ENCODE measurements around the gene ADCY5.
A peak's percentile ranks its signal among the peaks of the same experiment; 100 is the strongest.

The ADCY5 gene

GRCh38 chr3:123449997-123450604 is 1.2 kb upstream of the ADCY5 start:
- no peak overlapping the region for H3K27ac ChIP-seq
- peak overlapping the region in 10 of 11 experiments; percentile 51 to 76 (median 66); a peak in 19 of 22 replicates for H3K9ac ChIP-seq
- no peak for TF ChIP-seq Cebpa-rat (IDR thresholded peaks at IDR 0.05)
- H3K9me3 ChIP-seq (replicated peaks in 1 of 11) = peaks cover 0 to 15% (median 5%) of the 10 kb centered on the region in 11 experiments; a peak in 8 of 22 replicates
- no peaks in the 10 kb centered on the region for H3K36me3 ChIP-seq
- H3K4me1 ChIP-seq = peaks cover 0 to 18% (median 6%) of the 10 kb centered on the region in 10 experiments; a peak in 10 of 20 replicates
- H3K4me2 ChIP-seq = peak overlapping the region; percentile 95 to 100 (median 99)
- H3K27me3 ChIP-seq = peaks cover 53 to 67% (median 62%) of the 10 kb centered on the region in 11 experiments
- H3K4me3 ChIP-seq = peak overlapping the region; percentile 58 to 73 (median 68)
- peaks cover 0 to 12% (median 0%) of the 10 kb centered on the region in 11 experiments; a peak in 4 of 22 replicates for H4K20me1 ChIP-seq

- Histone ChIP-seq H3K36me3 (no peaks in the 10 kb centered on the region), H3K9ac (peak overlapping the region; percentile 40 to 76 (median 66); a peak in 21 of 22 replicates), H3K4me3 (peak overlapping the region; percentile 58 to 73 (median 68)), H3K4me1 (peaks cover 0 to 18% (median 6%) of the 10 kb centered on the region in 10 experiments; a peak in 10 of 20 replicates), H4K20me1 (peaks cover 0 to 12% (median 0%) of the 10 kb centered on the region in 11 experiments; a peak in 4 of 22 replicates), H3K4me2 (peak overlapping the region; percentile 95 to 100 (median 99)), H3K27me3 (peaks cover 53 to 72% (median 62%) of the 10 kb centered on the region in 11 experiments), H3K9me3 (replicated peaks in 1 of 11) (peaks cover 0 to 15% (median 5%) of the 10 kb centered on the region in 11 experiments; a peak in 8 of 22 replicates), H3K27ac (no peak overlapping the region)
- no peak for TF ChIP-seq Cebpa-rat (IDR thresholded peaks at IDR 0.05)
Measured at GRCh38 chr3:123449102-123449996, 459 bp upstream of the ADCY5 start.

GRCh38 chr3:123447749-123448517 is 957 bp downstream of the ADCY5 start:
- Histone ChIP-seq H3K4me2 (peak overlapping the region in 9 of 11 experiments; percentile 95 to 100 (median 99); a peak in 16 of 22 replicates), H3K4me3 (peak overlapping the region in 7 of 10 experiments; percentile 17 to 73 (median 68); a peak in 5 of 20 replicates), H4K20me1 (peaks cover 0 to 12% (median 0%) of the 10 kb centered on the region in 11 experiments; a peak in 4 of 22 replicates), H3K9me3 (replicated peaks in 1 of 11) (peaks cover 0 to 15% (median 5%) of the 10 kb centered on the region in 11 experiments; a peak in 8 of 22 replicates), H3K4me1 (peaks cover 0 to 18% (median 6%) of the 10 kb centered on the region in 10 experiments; a peak in 10 of 20 replicates), H3K27me3 (peaks cover 53 to 73% (median 62%) of the 10 kb centered on the region in 11 experiments), H3K9ac (no peak overlapping the region), H3K36me3 (no peaks in the 10 kb centered on the region), H3K27ac (no peak overlapping the region)
- no peak for TF ChIP-seq Cebpa-rat (IDR thresholded peaks at IDR 0.05)

DNA sequence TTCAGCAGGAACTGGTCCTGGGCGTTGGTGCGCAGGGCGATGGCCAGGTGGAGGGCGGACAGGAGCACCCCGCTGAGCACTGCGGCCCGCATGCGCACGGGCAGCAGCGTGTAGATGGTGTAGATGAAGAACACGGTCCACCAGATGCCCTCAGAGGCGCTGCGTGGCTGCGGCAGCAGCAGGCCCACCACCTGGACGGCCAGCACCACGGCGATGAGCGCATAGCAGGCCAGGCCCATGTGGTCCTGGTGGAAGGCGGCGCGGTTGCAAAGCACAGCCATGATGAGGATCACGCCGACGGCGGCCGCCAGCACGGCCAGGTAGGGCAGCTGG is 1.5 kb downstream of the ADCY5 start:
- Histone ChIP-seq H4K20me1 (peaks cover 0 to 12% (median 0%) of the 10 kb centered on the region in 11 experiments; a peak in 4 of 22 replicates), H3K27ac (no peak overlapping the region), H3K4me1 (peaks cover 0 to 18% (median 6%) of the 10 kb centered on the region in 10 experiments; a peak in 10 of 20 replicates), H3K4me2 (no peak overlapping the region), H3K9me3 (replicated peaks in 1 of 11) (peaks cover 0 to 15% (median 5%) of the 10 kb centered on the region in 11 experiments; a peak in 8 of 22 replicates), H3K4me3 (no peak overlapping the region), H3K36me3 (no peaks in the 10 kb centered on the region), H3K27me3 (peaks cover 53 to 73% (median 62%) of the 10 kb centered on the region in 11 experiments), H3K9ac (no peak overlapping the region)
- no peak for TF ChIP-seq Cebpa-rat (IDR thresholded peaks at IDR 0.05)

DNA sequence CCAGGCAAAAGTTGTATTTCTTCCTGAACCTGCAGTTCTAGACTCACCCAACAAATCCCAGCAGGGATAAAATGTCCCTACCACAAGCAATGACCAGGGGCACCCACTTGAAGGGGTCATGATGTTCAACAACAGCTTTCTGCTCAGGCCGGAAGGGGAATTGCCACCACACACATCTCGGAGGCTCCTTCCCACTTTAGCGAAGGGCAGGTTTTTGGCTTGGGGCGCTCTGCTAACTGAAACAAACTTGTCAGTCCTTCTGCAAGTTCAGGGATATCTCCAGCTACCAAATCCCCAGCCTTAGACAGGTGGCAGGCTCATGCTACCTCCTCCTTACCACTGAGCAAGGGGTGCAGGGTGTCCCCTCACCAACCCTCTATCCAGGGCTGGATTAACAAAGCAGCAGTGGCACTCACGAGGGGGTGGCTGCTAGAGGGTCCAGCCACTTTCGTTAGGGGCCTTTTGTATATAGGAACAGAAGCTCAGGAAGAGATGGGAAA is 2.2 kb downstream of the ADCY5 start:
- Histone ChIP-seq H3K27ac (no peak overlapping the region), H3K9me3 (replicated peaks in 1 of 11) (peaks cover 0 to 15% (median 5%) of the 10 kb centered on the region in 11 experiments; a peak in 8 of 22 replicates), H3K4me1 (peaks cover 0 to 18% (median 6%) of the 10 kb centered on the region in 10 experiments; a peak in 10 of 20 replicates), H3K4me2 (no peak overlapping the region), H3K36me3 (no peaks in the 10 kb centered on the region), H3K27me3 (peaks cover 53 to 72% (median 62%) of the 10 kb centered on the region in 11 experiments), H3K9ac (no peak overlapping the region), H4K20me1 (peaks cover 0 to 12% (median 0%) of the 10 kb centered on the region in 11 experiments; a peak in 4 of 22 replicates), H3K4me3 (no peak overlapping the region)
- no peak for TF ChIP-seq Cebpa-rat (IDR thresholded peaks at IDR 0.05)

GRCh38 chr3:123446210-123446609 is 2.7 kb downstream of the ADCY5 start:
- Histone ChIP-seq H3K9ac (no peak overlapping the region), H3K36me3 (no peaks in the 10 kb centered on the region), H3K27ac (no peak overlapping the region), H3K4me1 (peaks cover 0 to 18% (median 6%) of the 10 kb centered on the region in 10 experiments; a peak in 10 of 20 replicates), H3K4me2 (no peak overlapping the region), H4K20me1 (peaks cover 0 to 12% (median 0%) of the 10 kb centered on the region in 11 experiments; a peak in 4 of 22 replicates), H3K4me3 (no peak overlapping the region), H3K27me3 (peaks cover 52 to 68% (median 58%) of the 10 kb centered on the region in 11 experiments), H3K9me3 (replicated peaks in 1 of 11) (peaks cover 0 to 15% (median 5%) of the 10 kb centered on the region in 11 experiments; a peak in 8 of 22 replicates)
- no peak for TF ChIP-seq Cebpa-rat (IDR thresholded peaks at IDR 0.05)

GRCh38 chr3:123445702-123446101 is 3.2 kb downstream of the ADCY5 start:
- Histone ChIP-seq H3K4me3 (no peak overlapping the region), H3K9me3 (replicated peaks in 1 of 11) (peaks cover 0 to 15% (median 5%) of the 10 kb centered on the region in 11 experiments; a peak in 8 of 22 replicates), H3K27ac (no peak overlapping the region), H3K9ac (no peak overlapping the region), H3K36me3 (no peaks in the 10 kb centered on the region), H3K27me3 (peaks cover 47 to 63% (median 53%) of the 10 kb centered on the region in 11 experiments), H4K20me1 (peaks cover 0 to 12% (median 0%) of the 10 kb centered on the region in 11 experiments; a peak in 4 of 22 replicates), H3K4me2 (no peak overlapping the region), H3K4me1 (peaks cover 0 to 18% (median 6%) of the 10 kb centered on the region in 10 experiments; a peak in 10 of 20 replicates)
- no peak for TF ChIP-seq Cebpa-rat (IDR thresholded peaks at IDR 0.05)

DNA sequence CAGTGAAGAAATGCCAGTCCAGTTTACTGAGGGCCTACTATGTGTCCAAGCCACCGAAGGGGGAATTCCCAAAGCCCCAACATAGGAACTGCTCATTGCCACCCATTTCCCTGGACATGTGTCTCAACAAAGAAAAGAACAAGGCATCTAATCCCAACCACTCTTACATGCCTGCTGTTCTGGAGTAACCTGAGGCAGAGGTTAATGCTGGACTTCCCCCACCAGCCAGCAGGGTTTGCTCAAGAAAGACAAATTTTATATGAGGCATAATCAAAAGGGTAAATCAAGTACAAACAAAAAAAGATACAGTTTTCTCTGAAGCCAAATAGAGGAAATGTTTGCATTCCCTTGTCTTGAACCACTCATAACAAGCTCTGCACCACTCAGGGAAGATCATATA is 4.1 kb downstream of the ADCY5 start:
- no peaks in the 10 kb centered on the region for H3K36me3 ChIP-seq
- H3K27me3 ChIP-seq = peaks cover 37 to 53% (median 43%) of the 10 kb centered on the region in 11 experiments
- peaks cover 0 to 15% (median 5%) of the 10 kb centered on the region in 11 experiments; a peak in 8 of 22 replicates for H3K9me3 ChIP-seq (replicated peaks in 1 of 11)
- peaks cover 0 to 12% (median 0%) of the 10 kb centered on the region in 11 experiments; a peak in 4 of 22 replicates for H4K20me1 ChIP-seq
- no peak for TF ChIP-seq Cebpa-rat (IDR thresholded peaks at IDR 0.05)
- no peak overlapping the region for H3K9ac ChIP-seq
- H3K4me3 ChIP-seq = no peak overlapping the region
- H3K27ac ChIP-seq = no peak overlapping the region
- H3K4me2 ChIP-seq = no peak overlapping the region
- peaks cover 0 to 13% (median 5%) of the 10 kb centered on the region in 10 experiments; a peak in 10 of 20 replicates for H3K4me1 ChIP-seq
